Activated CD8-positive, alpha-beta T cell treated with anti-CD3 and anti-CD28 coated beads, Interleukin-2, amount 10 ng/mL, durations not matched to agents 7 days and 5 days (primary cell): ENCODE measurements around the gene ARHGDIG. TPM values are rescaled to one million over a fixed set of nuclear protein-coding genes. Genes with fewer than 3 reads are reported as not detected.
"Not testable (repeated sequence)": the region's sequence is repeated elsewhere in the genome, so short reads cannot be mapped to it uniquely, and the experiment has no call there.

Source experiments
- ATAC-seq: fragments of 150-1000 bp; cut with Tn5 transposase; one replicate; pipeline ENCODE4 v1.10.0; 2021; ENCODE audit warnings: moderate library complexity
- CTCF ChIA-PET: fragments of 350-600 bp; sonication (Branson Sonifier 250); formaldehyde crosslinking; loops from one replicate; lab custom pipeline; 2021; ENCODE audit warnings: antibody characterized with exemption; lab: Charles Lee
- POLR2A ChIA-PET: fragments of 350-600 bp; sonication (Branson Sonifier 250); formaldehyde crosslinking; loops from one replicate; lab custom pipeline; 2021; ENCODE audit warnings: antibody characterized with exemption; lab: Charles Lee
- DNase-seq: peaks from one replicate; pipeline ENCODE4 v3.0.0-alpha.2; 2020
- H3K27ac Mint-ChIP-seq: one replicate; pipeline ENCODE4 v1.8.0; 2021; ENCODE audit warnings: mild to moderate bottlenecking, mixed read lengths
- H3K27me3 Mint-ChIP-seq: one replicate; pipeline ENCODE4 v1.8.0; 2021; ENCODE audit warnings: low read depth, mixed read lengths
- H3K36me3 Mint-ChIP-seq: one replicate; pipeline ENCODE4 v1.8.0; 2021; ENCODE audit warnings: low read depth, mixed read lengths
- H3K4me1 Mint-ChIP-seq: one replicate; pipeline ENCODE4 v1.8.0; 2021; ENCODE audit warnings: low read depth, mixed read lengths
- H3K4me3 Mint-ChIP-seq: one replicate; pipeline ENCODE4 v1.8.0; 2021; ENCODE audit warnings: mild to moderate bottlenecking, mixed read lengths
- H3K9me3 Mint-ChIP-seq: one replicate; pipeline ENCODE4 v1.8.0; 2022; ENCODE audit warnings: mixed read lengths; ENCODE audit not compliant: insufficient read depth
- total RNA-seq, 2 experiments: library from RNA; stranded (reverse); gene quantifications; one replicate each; pipeline ENCODE4 v1.2.3, GENCODE V29; 2021

ARHGDIG gene
- total RNA-seq, 2 experiments from 2014 or later: not detected

DNA sequence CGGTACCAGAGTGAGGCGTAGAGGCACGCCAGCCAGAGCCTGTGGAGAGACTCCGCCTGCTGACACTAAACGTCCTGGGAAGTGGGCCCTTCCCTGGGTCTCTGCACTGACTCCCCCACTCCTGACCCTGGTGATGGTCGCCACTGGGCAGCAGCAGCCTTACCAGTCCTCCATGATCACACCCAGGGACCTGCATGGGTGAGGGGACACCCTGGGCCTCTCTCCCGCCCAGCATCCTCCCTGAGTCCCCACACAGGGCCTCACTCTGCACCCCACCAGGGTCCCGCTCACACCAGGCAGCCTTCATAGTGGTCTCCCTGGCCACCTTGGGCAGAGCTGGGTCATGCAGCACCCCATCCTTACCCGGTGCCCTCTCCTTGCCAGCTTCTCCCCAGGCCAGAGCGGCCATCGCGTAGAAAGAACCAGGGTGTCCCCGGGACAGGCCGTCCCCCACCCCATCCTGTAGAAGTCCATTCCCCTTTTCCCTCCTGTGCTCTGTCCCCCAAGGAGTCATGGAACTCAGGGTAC, 15.3 kb upstream of the ARHGDIG start:
- H3K27ac Mint-ChIP-seq: no peak overlapping the region
- H3K27me3 Mint-ChIP-seq: no peaks in the 10 kb centered on the region
- ATAC-seq (no peak), DNase-seq (no peak)
- H3K9me3 Mint-ChIP-seq: no peaks in the 10 kb centered on the region
- no peaks in the 10 kb centered on the region for H3K4me1 Mint-ChIP-seq
- CTCF ChIA-PET: no interaction called here
- POLR2A ChIA-PET: no interaction called here
- H3K4me3 Mint-ChIP-seq: no peak overlapping the region
- no peaks in the 10 kb centered on the region for H3K36me3 Mint-ChIP-seq

DNA sequence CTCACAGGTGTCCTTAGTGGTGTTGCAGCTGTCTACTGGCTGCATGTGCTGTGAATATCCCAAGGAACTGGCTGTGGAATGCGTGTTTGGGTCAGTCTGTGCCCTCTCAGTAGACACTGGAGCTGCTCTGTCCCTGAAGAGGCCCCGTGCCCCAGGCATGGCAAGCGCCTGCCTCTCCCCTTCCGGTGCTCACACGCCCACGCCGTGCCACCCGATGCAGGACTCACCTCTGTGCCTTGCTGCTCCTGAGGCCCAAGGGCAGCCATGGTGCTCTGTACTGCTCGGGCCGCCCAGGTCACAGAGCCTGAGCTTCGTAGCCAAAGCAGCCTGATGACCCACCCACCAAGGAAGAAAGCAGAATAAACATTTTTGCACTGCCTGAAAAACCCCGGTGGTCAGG, 14.7 kb upstream of the ARHGDIG start:
- no peak for ATAC-seq
- Mint-ChIP-seq H3K4me3 (no peak overlapping the region), H3K36me3 (no peaks in the 10 kb centered on the region), H3K27me3 (no peaks in the 10 kb centered on the region), H3K27ac (no peak overlapping the region), H3K4me1 (no peaks in the 10 kb centered on the region), H3K9me3 (no peaks in the 10 kb centered on the region)
- POLR2A ChIA-PET: no interaction called here
- DNase-seq: no peak
- CTCF ChIA-PET: no interaction called here

DNA sequence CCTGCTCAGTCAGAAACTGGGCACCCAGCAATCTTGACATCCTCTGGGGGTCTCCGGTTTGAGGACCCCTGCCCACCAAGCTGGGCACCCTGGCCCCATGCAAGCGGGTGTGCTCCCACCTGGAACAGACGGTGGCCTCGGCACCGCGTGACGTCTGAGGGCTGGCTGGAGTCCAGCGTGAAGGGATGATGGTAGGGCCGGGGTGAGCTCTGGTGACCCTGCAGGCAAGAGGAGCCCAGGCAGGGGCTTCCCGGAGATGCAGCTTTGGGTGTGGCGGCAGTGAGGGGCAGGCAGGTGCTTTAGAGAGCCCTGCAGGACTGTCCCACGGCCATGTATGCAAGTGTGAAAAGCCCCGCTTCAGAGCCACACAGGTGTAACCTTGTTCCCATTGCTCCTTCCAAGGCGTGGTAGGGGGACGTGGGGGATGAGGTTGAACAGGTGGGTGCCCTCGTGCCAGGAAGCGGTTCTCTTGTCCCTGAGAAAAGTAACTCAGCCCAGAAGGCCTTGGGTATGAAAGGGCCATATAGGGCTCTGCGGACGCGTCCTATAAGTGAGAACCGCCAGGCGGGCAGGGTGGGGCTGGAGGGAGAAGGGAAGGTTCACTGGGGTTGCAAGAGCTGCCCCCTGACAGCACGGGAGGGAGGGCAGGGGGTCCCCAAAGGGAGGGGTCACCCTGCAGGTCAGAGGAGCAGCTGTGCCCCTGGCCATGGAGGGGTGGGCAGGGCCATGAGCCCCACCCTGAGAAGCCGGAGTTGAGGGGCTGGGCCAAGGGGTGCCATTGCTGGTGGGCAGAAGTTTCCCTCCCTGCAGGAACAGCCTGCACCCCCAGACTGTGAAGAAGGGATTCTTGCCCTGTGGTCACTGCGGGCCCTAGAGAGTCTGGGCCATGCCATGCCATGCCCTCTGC, 13.9 kb upstream of the ARHGDIG start:
- no peak overlapping the region for H3K4me3 Mint-ChIP-seq
- no peaks in the 10 kb centered on the region for H3K36me3 Mint-ChIP-seq
- H3K9me3 Mint-ChIP-seq: no peaks in the 10 kb centered on the region
- DNase-seq (no peak), ATAC-seq (no peak)
- no peak overlapping the region for H3K27ac Mint-ChIP-seq
- no peaks in the 10 kb centered on the region for H3K27me3 Mint-ChIP-seq
- no peaks in the 10 kb centered on the region for H3K4me1 Mint-ChIP-seq
- ChIA-PET POLR2A (no interaction called here), CTCF (no interaction called here)

DNA sequence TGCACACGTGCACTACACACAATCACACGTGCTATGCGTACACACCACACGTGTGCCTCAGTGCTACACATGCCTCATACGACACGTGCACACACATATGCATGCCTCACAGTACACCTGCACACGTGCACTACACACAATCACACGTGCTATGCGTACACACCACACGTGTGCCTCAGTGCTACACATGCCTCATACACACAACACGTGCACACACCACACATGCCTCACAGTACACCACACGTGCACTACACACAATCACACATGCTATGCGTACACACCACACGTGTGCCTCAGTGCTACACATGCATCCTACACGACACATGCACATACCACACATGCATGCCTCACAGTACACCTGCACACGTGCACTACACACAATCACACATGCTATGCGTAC, 12.8 kb upstream of the ARHGDIG start:
- H3K4me3 Mint-ChIP-seq, H3K27ac Mint-ChIP-seq, POLR2A ChIA-PET, H3K36me3 Mint-ChIP-seq, H3K27me3 Mint-ChIP-seq, H3K4me1 Mint-ChIP-seq, ATAC-seq, CTCF ChIA-PET, H3K9me3 Mint-ChIP-seq, DNase-seq: not testable (repeated sequence)

DNA sequence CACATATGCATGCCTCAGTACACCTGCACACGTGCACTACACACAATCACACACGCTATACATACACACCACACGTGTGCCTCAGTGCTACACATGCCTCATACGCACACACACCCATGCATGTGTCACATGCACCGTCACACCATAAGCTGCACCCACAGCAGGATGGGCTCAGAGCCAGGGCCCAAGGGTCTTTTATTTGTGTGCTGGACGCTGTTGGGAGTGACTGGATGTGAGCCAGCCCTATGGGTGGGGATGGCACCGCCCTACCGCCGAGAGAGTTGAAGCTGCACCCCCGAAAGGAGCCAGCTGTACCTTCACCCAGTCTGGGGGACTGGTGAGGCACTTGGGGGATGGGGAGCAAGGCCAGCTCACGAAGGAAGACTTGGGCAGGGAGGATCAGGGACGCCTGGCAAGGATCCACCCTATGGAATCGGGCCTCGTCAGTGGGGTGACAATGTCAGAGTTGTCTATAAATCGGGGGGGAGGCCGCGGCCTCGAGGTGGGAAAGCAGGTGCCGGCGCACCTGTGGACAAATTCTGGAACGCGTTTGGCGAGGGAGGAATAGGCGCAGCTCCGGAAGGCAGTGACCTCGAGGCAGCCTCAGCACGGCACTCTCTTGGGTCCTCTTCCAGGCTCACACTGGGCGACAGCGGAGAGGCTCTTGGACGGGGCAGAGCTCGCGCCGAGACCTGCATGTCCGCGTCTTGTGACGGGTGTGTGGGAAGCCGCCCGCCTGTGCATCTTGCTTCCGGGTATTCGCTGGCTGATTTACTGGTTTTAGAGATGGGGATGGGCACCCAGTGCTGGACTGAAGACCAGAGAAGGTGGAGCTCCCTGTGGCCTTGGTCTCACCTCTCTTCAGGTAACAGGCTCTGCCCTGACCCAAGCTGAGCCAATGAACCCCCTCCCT, 12.0 kb upstream of the ARHGDIG start:
- ATAC-seq (no peak), DNase-seq (no peak)
- no peak overlapping the region for H3K27ac Mint-ChIP-seq
- no peaks in the 10 kb centered on the region for H3K9me3 Mint-ChIP-seq
- POLR2A ChIA-PET: no interaction called here
- H3K27me3 Mint-ChIP-seq: no peaks in the 10 kb centered on the region
- no peaks in the 10 kb centered on the region for H3K4me1 Mint-ChIP-seq
- H3K4me3 Mint-ChIP-seq: no peak overlapping the region
- CTCF ChIA-PET: no interaction called here
- H3K36me3 Mint-ChIP-seq: no peaks in the 10 kb centered on the region

DNA sequence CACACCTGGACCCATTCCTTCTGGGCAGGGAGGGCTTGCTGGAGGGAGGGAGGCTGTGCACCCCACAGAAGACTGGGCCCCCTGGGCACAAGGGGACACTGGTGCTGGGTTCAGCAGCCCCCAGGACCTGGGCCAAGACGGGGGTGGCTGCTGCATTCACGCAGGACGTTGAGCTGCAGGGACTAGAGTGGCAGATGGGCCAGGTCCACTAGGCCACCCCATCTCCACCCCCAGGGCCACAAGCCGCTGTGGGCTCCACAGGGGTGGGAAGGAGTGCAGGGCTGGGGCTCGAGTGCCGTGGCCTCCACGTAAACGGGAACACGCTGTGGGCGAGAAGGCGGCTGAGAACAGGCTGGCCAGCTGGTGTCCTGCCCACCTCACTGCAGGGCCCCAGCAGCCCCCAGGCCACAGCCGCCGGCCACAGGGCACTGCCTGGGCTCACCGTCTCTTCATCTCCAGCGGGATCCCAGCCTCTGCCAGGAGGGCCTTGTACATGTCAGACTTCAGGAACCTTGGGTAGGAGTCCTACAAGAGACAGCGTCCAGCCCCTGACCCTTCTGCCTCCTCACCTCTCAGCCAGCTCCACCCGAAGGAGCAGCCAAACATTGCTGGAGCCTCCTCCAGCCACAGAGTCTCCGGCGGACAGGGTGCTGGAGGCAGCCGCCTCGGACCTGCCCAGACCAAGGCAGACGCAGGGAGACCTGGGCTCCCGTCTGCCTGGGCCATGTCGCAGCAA, 11.2 kb upstream of the ARHGDIG start:
- POLR2A ChIA-PET: no interaction called here
- CTCF ChIA-PET: no interaction called here
- no peaks in the 10 kb centered on the region for H3K9me3 Mint-ChIP-seq
- H3K36me3 Mint-ChIP-seq: no peaks in the 10 kb centered on the region
- no peak overlapping the region for H3K4me3 Mint-ChIP-seq
- DNase-seq: no peak
- H3K4me1 Mint-ChIP-seq: no peaks in the 10 kb centered on the region
- H3K27ac Mint-ChIP-seq: no peak overlapping the region
- no peak for ATAC-seq
- no peaks in the 10 kb centered on the region for H3K27me3 Mint-ChIP-seq

DNA sequence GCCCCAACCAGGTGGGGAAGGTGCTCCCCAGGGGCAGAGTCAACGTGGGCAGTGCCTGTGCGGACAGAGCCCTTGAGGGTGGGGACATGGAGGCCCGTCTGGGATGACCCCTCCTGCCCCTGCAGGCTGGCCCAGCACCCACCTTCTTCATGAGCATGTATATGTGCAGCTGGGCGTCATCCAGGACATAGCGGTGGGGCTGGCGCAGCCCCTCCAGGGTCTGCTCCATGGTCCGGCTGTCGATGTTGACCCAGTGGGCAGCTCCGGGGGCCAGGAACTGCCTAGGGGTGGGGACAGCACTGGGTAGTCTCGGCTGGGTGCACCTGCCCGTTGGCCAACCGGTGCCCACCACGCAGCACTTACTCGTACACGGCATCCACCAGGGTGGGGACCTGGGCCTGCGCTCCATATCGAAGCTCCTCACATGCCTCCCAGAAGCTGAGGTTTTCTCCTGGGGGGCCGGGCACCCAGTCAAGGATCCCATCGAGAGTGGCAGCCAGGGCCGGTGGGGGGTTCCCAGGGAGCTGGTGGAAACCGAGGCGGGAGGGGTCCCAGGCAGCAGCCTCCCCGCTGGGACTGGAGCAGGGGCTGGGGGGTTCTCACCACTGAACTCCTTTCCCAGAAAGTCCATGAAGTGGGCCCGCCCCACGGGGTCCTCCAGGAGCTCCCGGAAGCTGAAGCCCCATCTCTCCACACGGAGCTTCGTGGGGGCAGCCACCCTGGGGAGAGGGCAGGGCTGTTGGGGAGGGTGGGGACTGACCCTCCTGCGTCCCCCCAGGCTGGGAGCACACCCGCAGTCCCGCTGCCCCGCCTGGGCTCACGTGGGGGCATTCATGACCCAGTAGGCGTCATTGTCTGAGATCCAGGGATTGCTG, 9.8 kb upstream of the ARHGDIG start:
- no peaks in the 10 kb centered on the region for H3K4me1 Mint-ChIP-seq
- H3K9me3 Mint-ChIP-seq: no peaks in the 10 kb centered on the region
- ChIA-PET CTCF (no interaction called here), POLR2A (no interaction called here)
- no peak for ATAC-seq
- DNase-seq: no peak
- H3K27ac Mint-ChIP-seq: no peak overlapping the region
- H3K4me3 Mint-ChIP-seq: no peak overlapping the region
- H3K27me3 Mint-ChIP-seq: peaks cover 6% of the 10 kb centered on the region
- no peaks in the 10 kb centered on the region for H3K36me3 Mint-ChIP-seq

DNA sequence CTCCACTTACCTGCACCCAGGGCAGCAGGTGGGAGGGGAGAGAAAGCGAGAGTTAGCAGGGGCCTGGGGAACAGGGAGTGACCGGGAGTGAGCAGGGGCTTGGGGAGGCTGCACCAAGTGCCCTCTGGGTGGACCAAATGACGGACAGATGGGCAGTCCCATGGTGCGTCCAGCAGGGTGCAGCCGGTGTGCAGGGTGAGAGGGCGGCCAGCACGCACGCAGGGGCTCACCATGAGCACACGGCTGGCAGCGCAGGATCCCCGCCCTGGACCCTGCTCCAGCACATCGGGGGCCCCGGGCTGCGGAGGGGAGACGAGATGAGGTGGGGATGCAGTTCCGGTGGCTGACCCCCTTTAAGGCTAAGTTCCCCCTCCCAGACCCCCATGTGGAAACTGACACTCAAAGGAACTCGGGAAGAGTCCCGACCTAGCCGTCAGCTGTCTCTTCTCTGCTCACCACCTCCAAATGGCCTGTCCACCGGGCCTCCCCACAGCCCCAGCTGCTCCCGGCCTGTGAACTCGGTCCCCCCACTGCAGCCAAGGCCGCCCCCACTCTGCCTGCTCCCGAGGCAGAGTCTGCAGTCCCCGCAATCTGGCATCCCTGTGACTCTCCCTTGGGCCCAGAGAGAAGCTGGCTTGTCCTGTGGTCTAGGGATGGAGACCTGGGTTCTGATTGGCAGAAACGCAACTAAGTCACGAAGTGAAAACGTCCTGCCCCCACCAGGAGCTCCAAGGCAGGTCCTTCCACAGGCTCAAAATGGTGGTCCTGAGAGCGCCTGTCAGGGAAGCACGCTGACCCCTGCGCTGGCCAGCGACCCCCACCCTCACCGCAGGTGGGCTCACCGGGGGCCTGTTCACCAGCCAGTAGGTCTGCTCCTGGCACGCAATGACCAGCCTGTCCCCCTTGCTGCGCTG, 7.5 kb upstream of the ARHGDIG start:
- Mint-ChIP-seq H3K27ac (no peak overlapping the region), H3K4me3 (no peak overlapping the region), H3K27me3 (peaks cover 19% of the 10 kb centered on the region), H3K9me3 (no peaks in the 10 kb centered on the region), H3K4me1 (peaks cover 2% of the 10 kb centered on the region), H3K36me3 (no peaks in the 10 kb centered on the region)
- ChIA-PET POLR2A (no interaction called here), CTCF (interaction anchor here (1.1 kb wide), 1 partner anchor 38 kb away, joined by 3 read pairs; the partner anchor contains the start of gene FAM234A)
- ATAC-seq (no peak), DNase-seq (no peak)

DNA sequence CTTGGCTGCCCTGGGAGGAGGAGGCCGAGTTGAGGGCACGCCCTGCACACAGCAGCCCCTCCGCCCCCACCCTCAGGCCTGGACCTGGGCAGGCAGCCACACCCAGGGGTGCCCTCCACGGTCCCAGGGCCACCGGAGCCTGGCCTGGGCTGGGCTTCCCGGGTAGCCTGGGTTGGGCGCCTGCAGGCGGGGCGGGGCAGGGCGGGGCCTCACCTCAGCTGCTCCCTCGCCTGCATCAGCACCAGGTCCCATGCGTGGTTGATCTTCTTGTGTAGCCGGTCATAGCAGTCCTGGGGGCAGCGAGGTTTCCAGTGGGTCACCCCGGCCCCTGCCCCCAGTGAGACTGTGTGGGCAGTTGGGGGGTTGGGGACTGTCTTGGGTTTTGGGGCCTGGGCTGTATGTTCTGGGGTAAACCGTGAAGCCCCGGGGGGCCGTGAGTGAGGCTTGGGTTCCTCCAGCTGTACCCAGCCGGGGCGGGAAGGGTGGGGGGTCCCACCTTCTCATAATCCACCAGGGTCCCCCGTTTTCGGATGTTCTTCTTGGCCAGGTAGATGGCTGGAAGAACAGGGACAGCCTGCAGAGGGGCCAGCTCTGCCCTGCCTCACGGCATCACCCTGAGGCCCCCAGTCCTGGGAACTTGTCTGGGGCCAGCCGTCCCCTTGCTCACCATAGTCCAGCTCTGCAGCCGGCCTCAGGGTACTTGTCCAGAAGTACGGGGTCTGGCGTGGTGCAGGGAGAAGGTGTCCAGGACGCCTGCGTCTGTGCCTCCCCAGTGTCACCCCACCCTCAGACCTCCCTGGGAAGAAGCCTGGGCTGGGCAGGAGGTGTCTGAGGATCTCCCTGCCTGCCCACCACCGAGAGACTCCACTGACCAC, 6.6 kb upstream of the ARHGDIG start:
- H3K4me3 Mint-ChIP-seq: no peak overlapping the region
- peaks cover 22% of the 10 kb centered on the region for H3K27me3 Mint-ChIP-seq
- POLR2A ChIA-PET: no interaction called here
- CTCF ChIA-PET: interaction anchor here (1.1 kb wide), 1 partner anchor 39 kb away, joined by 3 read pairs; the partner anchor contains the start of gene FAM234A
- H3K27ac Mint-ChIP-seq: no peak overlapping the region
- no peaks in the 10 kb centered on the region for H3K36me3 Mint-ChIP-seq
- no peaks in the 10 kb centered on the region for H3K9me3 Mint-ChIP-seq
- DNase-seq (no peak), ATAC-seq (peak; percentile 10)
- H3K4me1 Mint-ChIP-seq: peaks cover 4% of the 10 kb centered on the region
